Panc1 (cell line): ENCODE data around the gene ZSCAN20. TPM values are rescaled to one million over a fixed set of nuclear protein-coding genes. Genes with fewer than 3 reads are reported as not detected.

ENCODE experiments used
- ATAC-seq: fragments of 200-7000 bp; cut with Tn5 transposase; 2 replicates; pipeline ENCODE4 v1.9.1; 2020; ENCODE audit warnings: mild to moderate bottlenecking, moderate library complexity
- BruUV-seq: library from RNA; stranded (reverse); fragments of 400-500 nt; replicated peaks from 2 replicates; lab custom pipeline; 2021; lab: Mats Ljungman, UMichigan
- CTCF ChIA-PET: fragments of 300-600 bp; sonication (Branson Sonifier 250); formaldehyde crosslinking; loops from one replicate; lab custom pipeline; 2022; ENCODE audit warnings: antibody characterized with exemption; lab: Charles Lee
- POLR2A ChIA-PET: fragments of 300-600 bp; sonication (Branson Sonifier 250); formaldehyde crosslinking; loops from one replicate; lab custom pipeline; 2022; ENCODE audit warnings: antibody characterized with exemption; lab: Charles Lee
- DNase-seq: peaks from one replicate; pipeline ENCODE4 v3.0.0-alpha.2; 2010; ENCODE audit warnings: low read depth, low spot score
- H3K27ac ChIP-seq: 2 replicates; pipeline ENCODE4 v1.5.1; 2011; ENCODE audit warnings: mild to moderate bottlenecking, low read length, inconsistent platforms
- H3K27me3 ChIP-seq: fragments of 200-500 bp; sonication (Bioruptor generic); 2 replicates; pipeline ENCODE4 v1.6.0; 2014; ENCODE audit warnings: low read length, inconsistent platforms; ENCODE audit not compliant: control insufficient read depth, insufficient read depth
- H3K36me3 ChIP-seq: fragments of 200-500 bp; sonication (Bioruptor generic); 2 replicates; pipeline ENCODE4 v1.5.1; 2014; ENCODE audit warnings: inconsistent platforms, mild to moderate bottlenecking, low read length, moderate library complexity; ENCODE audit not compliant: control insufficient read depth, insufficient read depth
- H3K4me1 ChIP-seq: 2 replicates; pipeline ENCODE4 v1.5.1; 2011; ENCODE audit warnings: inconsistent platforms, mild to moderate bottlenecking, low read length, moderate library complexity; ENCODE audit not compliant: control insufficient read depth, insufficient read depth
- H3K4me3 ChIP-seq, 2 experiments: 2 replicates each; pipeline ENCODE4 v1.5.1; 2011 to 2012; ENCODE audit warnings: low read depth in 2 of 2, low read length in 2 of 2, mild to moderate bottlenecking in 2 of 2, inconsistent platforms in 1 of 2, moderate library complexity in 1 of 2
- H3K9me3 ChIP-seq: fragments of 200-500 bp; sonication (Bioruptor generic); 2 replicates; pipeline ENCODE4 v1.5.1; 2014; ENCODE audit warnings: low read depth, mild to moderate bottlenecking, inconsistent platforms, low read length, moderate library complexity; ENCODE audit not compliant: control insufficient read depth, insufficient read depth
- CTCF ChIP-seq: fragments of 450-650 bp; IDR thresholded peaks from 2 replicates; pipeline ENCODE4 v1.5.1; 2017; ENCODE audit warnings: mild to moderate bottlenecking
- POLR2AphosphoS5 ChIP-seq: IDR thresholded peaks from 2 replicates; pipeline ENCODE4 v1.6.1; 2012; ENCODE audit warnings: mild to moderate bottlenecking, low read depth, low read length, moderate library complexity
- REST ChIP-seq, 2 experiments: IDR thresholded peaks; 2 replicates each; pipeline ENCODE4 v1.6.1; 2011 to 2012; ENCODE audit warnings: low read depth in 2 of 2, control low read depth in 1 of 2, low read length in 1 of 2, mild to moderate bottlenecking in 1 of 2, moderate library complexity in 1 of 2; ENCODE audit not compliant: insufficient read depth in 1 of 2
- SIN3A ChIP-seq: IDR thresholded peaks from 2 replicates; pipeline ENCODE4 v1.6.1; 2012; ENCODE audit warnings: low read depth, mild to moderate bottlenecking, low read length, moderate library complexity, borderline replicate concordance; ENCODE audit not compliant: insufficient read depth
- TCF7L2 ChIP-seq: IDR thresholded peaks from 2 replicates; pipeline ENCODE4 v1.6.1; 2011; ENCODE audit warnings: mild to moderate bottlenecking, low read depth, low read length, inconsistent platforms
- in situ Hi-C: cut with HindIII; loops from 2 replicates; pipeline ENCODE4 v1.10.0; 2016; ENCODE audit warnings: low sequenced_read_pairs, low pct_unique_long_range_greater_than_20kb
- intact Hi-C: fragments of 100-400 bp; cut with micrococcal nuclease; formaldehyde crosslinking; loops from one replicate; pipeline ENCODE4 v1.10.0; 2022; ENCODE audit not compliant: unreplicated experiment
- total RNA-seq: library from RNA; stranded (reverse); gene quantifications from one replicate; pipeline ENCODE4 v1.2.1, GENCODE V29; 2021; ENCODE audit not compliant: unreplicated experiment

ZSCAN20 gene
- total RNA-seq, 1 experiment from 2014 or later: 6.9 TPM

GRCh38 chr1:33529957-33530356 is 57.5 kb downstream of the ZSCAN20 start:
- POLR2A ChIA-PET: no interaction called here
- no peak overlapping the region for H3K27ac ChIP-seq
- H3K4me1 ChIP-seq: no peaks in the 10 kb centered on the region

GRCh38 chr1:33532250-33532649 is 59.8 kb downstream of the ZSCAN20 start:
- Histone ChIP-seq H3K36me3 (no peaks in the 10 kb centered on the region), H3K9me3 (no peaks in the 10 kb centered on the region), H3K27me3 (peaks cover 13% of the 10 kb centered on the region; the same call in 1 of the 2 replicates), H3K4me1 (no peaks in the 10 kb centered on the region), H3K4me3 (no peak overlapping the region), H3K27ac (no peak overlapping the region)
- in situ Hi-C loops (no loop called here), intact Hi-C loops (no loop called here)
- POLR2A ChIA-PET: no interaction called here
- TF ChIP-seq CTCF: no peak
- TF ChIP-seq REST (IDR thresholded peaks at IDR 0.05; ENCODE audit: insufficient read depth in 1 of 2, low read depth in 2 of 2, low read length in 1 of 2): no peak
- no peak for TF ChIP-seq SIN3A
- no peak for TF ChIP-seq POLR2AphosphoS5
- TF ChIP-seq TCF7L2: no peak
- CTCF ChIA-PET: no interaction called here
- DNase-seq: no peak
- no TSS peak for BruUV-seq
- no peak for ATAC-seq

More at GRCh38 chr1:33529957-33530356, 57.5 kb downstream of the ZSCAN20 start:
- peaks cover 15% of the 10 kb centered on the region; the same call in 1 of the 2 replicates for H3K27me3 ChIP-seq
- no peaks in the 10 kb centered on the region for H3K9me3 ChIP-seq
- ATAC-seq: no peak
- H3K4me3 ChIP-seq: no peak overlapping the region
- TF ChIP-seq TCF7L2 (no peak), SIN3A (no peak), REST (IDR thresholded peaks at IDR 0.05; ENCODE audit: insufficient read depth in 1 of 2, low read depth in 2 of 2, low read length in 1 of 2) (no peak), CTCF (no peak), POLR2AphosphoS5 (no peak)
- no TSS peak for BruUV-seq
- no peaks in the 10 kb centered on the region for H3K36me3 ChIP-seq
- in situ Hi-C loops: no loop called here
- DNase-seq: no peak
- CTCF ChIA-PET: no interaction called here
- intact Hi-C loops: no loop called here
